ENCODE measurements around the gene ZIM2.

ZIM2 gene

DNA sequence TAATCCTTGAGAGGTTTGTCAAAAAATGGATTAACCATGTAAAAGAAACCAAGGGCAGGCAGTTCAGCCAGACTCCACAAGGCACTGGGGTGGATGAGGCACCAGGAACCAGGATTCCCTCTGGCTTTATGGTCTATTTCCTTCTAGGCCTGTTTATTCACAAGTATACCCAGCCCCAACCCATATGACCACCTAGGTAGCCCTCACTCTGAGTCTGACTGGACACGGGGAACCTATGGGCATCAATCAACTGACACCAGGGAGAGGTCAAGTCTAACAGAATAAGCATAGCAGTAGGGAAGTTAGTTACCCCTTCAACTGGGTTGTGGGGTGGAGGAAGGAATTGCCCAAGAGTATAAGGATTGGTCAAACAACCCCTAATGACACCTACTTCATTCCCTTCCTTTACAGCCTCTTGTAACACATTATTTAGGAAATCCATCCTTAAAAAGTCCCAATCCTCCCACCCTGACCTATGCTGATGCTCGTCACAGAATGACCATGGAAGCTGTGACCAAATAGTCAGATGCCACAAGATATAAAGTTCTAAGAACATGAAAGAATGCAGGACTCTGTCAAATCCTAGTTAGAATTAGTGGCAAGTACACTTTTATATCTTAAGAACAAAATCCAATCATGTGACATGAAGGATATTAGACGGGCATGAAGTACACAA is 31.7 kb downstream of the ZIM2 start:
- Histone ChIP-seq H3K4me1 (ENCODE audit: control insufficient read depth, insufficient read depth, low read length, poor library complexity, severe bottlenecking) (no peaks in the 10 kb centered on the region), H3K9me3 (ENCODE audit: control insufficient read depth, low read length) (peaks cover 72% of the 10 kb centered on the region), H3K4me3 (ENCODE audit: extremely low read depth, insufficient read depth, low read length, poor library complexity, severe bottlenecking) (no peak overlapping the region), H3K27ac (ENCODE audit: low read depth, low read length, severe bottlenecking) (no peak overlapping the region), H3K36me3 (ENCODE audit: control insufficient read depth, insufficient read depth, low read length) (no peaks in the 10 kb centered on the region)
- WGBS, 2 experiments (ENCODE audit: insufficient coverage in 2 of 2), result 55 to 100% methylated on average over 1 to 3 of the region's 3 CpGs

DNA sequence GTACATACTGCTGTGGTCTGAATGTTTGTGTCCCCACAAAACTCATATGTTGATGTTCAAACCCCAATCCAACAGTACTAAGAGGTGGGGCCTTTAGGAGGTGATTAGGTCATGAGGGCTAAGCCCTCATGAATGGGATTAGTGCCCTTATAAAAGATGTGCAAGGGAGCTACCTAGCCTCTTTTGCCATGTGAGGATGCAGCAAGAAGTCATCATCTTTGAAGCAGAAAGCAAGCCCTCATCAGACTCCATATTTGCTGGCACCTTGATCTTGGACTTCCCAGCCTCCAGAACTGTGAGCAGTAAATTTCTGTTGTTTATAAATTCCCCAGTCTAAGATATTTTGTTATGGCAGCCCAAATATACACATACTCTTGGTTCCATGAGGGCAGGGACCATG is 33.9 kb downstream of the ZIM2 start:
- H3K9me3 ChIP-seq (ENCODE audit: control insufficient read depth, low read length), result peaks cover 77% of the 10 kb centered on the region
- H3K36me3 ChIP-seq (ENCODE audit: control insufficient read depth, insufficient read depth, low read length), result no peaks in the 10 kb centered on the region
- no peak overlapping the region for H3K27ac ChIP-seq (ENCODE audit: low read depth, low read length, severe bottlenecking)
- H3K4me3 ChIP-seq (ENCODE audit: extremely low read depth, insufficient read depth, low read length, poor library complexity, severe bottlenecking), result no peak overlapping the region
- H3K4me1 ChIP-seq (ENCODE audit: control insufficient read depth, insufficient read depth, low read length, poor library complexity, severe bottlenecking), result no peaks in the 10 kb centered on the region

DNA sequence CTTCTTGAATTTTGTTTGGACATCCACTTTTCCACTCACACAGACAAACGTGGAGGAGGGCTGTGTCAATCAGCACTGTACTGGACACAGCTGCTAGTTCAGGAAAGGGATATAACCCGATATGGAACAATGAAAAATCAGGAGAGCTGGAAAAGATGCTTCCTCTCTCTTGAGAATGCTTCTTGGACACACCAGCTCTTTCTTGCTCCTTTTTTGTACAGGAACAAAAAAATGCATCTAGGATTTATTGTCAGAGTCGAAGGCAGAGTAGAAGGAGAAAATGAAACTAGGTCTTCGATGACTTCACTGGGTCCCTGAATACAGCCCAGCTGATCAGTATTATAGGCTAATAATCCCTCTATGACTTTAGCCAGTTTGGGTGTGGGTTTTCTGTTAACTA is 62.2 kb downstream of the ZIM2 start:
- 0 to 76% methylated on average over 1 to 3 of the region's 4 CpGs for WGBS, 2 experiments (ENCODE audit: insufficient coverage in 2 of 2)
- Histone ChIP-seq H3K27ac (ENCODE audit: low read depth, low read length, severe bottlenecking) (no peak overlapping the region), H3K4me1 (ENCODE audit: control insufficient read depth, insufficient read depth, low read length, poor library complexity, severe bottlenecking) (no peaks in the 10 kb centered on the region), H3K9me3 (ENCODE audit: control insufficient read depth, low read length) (peaks cover 73% of the 10 kb centered on the region), H3K4me3 (ENCODE audit: extremely low read depth, insufficient read depth, low read length, poor library complexity, severe bottlenecking) (no peak overlapping the region), H3K36me3 (ENCODE audit: control insufficient read depth, insufficient read depth, low read length) (no peaks in the 10 kb centered on the region)

DNA sequence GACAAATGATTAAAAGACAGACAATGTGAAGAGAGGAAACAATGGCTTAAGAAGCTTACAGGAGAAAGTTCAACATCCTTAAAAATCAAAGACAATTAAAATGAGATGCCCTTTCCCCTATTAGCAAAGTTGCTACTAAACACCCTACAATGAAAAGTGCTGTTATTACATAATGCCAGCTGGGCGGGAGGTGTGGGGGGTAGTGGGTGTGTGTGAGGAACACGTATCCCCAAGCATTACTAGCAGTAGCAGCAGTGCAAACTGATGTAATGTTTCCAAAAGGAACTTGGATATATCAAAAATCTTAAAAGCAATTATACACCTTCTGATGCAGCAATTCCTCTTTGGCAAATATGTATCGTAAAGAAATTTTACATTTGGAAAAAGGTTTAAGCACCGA is 70.9 kb downstream of the ZIM2 start:
- Histone ChIP-seq H3K36me3 (ENCODE audit: control insufficient read depth, insufficient read depth, low read length) (no peaks in the 10 kb centered on the region), H3K4me3 (ENCODE audit: extremely low read depth, insufficient read depth, low read length, poor library complexity, severe bottlenecking) (no peak overlapping the region), H3K9me3 (ENCODE audit: control insufficient read depth, low read length) (peaks cover 58% of the 10 kb centered on the region), H3K27ac (ENCODE audit: low read depth, low read length, severe bottlenecking) (no peak overlapping the region), H3K4me1 (ENCODE audit: control insufficient read depth, insufficient read depth, low read length, poor library complexity, severe bottlenecking) (no peaks in the 10 kb centered on the region)
- no CpG with 5 or more reads among the region's 4 CpGs for WGBS, 2 experiments (ENCODE audit: insufficient coverage in 2 of 2)

DNA sequence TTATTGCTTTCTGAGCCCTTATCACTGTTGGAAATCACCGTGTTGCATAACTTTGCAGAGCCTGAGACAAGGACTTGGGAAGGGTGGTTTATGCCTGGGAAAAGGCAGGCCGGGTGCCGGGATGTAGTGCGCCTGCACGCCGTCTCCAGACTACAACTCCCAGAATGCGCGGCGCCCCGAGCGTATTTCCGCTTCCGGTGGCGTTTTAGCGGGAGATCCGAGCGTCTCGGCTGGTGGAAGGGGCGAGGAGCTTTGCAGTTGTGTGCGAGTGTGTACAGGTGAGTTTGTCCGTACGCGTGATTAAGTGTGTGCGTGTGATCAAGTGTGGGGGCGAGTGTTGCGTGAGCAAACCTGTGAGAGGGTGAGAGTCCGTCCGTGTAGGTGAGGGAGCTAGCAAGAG is 75.4 kb downstream of the ZIM2 start:
- 86 to 90% methylated on average over 25 to 27 of the region's 28 CpGs for WGBS, 2 experiments (ENCODE audit: insufficient coverage in 2 of 2)

DNA sequence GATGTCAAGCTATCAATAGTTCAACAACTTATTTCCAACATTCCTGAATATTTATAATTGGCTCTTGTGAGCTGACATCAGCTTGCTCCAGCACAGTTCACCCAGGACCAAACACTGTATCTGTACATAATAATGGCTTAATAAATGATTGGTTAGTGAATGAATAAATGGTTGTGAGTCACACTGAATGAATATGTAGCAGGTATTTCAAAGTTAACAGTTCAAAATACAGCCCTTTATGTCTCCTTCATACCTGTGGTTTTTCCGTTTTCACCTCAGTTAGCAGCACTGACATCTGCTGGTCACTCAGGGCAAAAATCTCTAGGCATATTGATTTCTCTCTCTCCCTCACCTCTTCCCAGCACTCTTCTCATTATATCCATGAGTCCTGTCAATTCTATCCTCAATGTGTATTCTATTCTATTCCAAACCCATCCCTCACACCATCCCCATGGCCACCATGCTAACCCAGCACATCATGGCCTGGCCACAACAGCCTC is 76.3 kb downstream of the ZIM2 start:
- no peak overlapping the region for H3K27ac ChIP-seq (ENCODE audit: low read depth, low read length, severe bottlenecking)
- WGBS, 2 experiments (ENCODE audit: insufficient coverage in 2 of 2), result 50 to 69% methylated on average over 1 of the region's 1 CpG
- H3K4me3 ChIP-seq (ENCODE audit: extremely low read depth, insufficient read depth, low read length, poor library complexity, severe bottlenecking), result no peak overlapping the region
- H3K4me1 ChIP-seq (ENCODE audit: control insufficient read depth, insufficient read depth, low read length, poor library complexity, severe bottlenecking), result no peaks in the 10 kb centered on the region
- no peaks in the 10 kb centered on the region for H3K36me3 ChIP-seq (ENCODE audit: control insufficient read depth, insufficient read depth, low read length)
- H3K9me3 ChIP-seq (ENCODE audit: control insufficient read depth, low read length), result peaks cover 79% of the 10 kb centered on the region

More for the DNA sequence above, 75.4 kb downstream of the ZIM2 start:
- H3K9me3 ChIP-seq (ENCODE audit: control insufficient read depth, low read length), result peaks cover 77% of the 10 kb centered on the region
- H3K27ac ChIP-seq (ENCODE audit: low read depth, low read length, severe bottlenecking), result no peak overlapping the region
- no peaks in the 10 kb centered on the region for H3K36me3 ChIP-seq (ENCODE audit: control insufficient read depth, insufficient read depth, low read length)
- H3K4me3 ChIP-seq (ENCODE audit: extremely low read depth, insufficient read depth, low read length, poor library complexity, severe bottlenecking), result no peak overlapping the region
- H3K4me1 ChIP-seq (ENCODE audit: control insufficient read depth, insufficient read depth, low read length, poor library complexity, severe bottlenecking), result no peaks in the 10 kb centered on the region

DNA sequence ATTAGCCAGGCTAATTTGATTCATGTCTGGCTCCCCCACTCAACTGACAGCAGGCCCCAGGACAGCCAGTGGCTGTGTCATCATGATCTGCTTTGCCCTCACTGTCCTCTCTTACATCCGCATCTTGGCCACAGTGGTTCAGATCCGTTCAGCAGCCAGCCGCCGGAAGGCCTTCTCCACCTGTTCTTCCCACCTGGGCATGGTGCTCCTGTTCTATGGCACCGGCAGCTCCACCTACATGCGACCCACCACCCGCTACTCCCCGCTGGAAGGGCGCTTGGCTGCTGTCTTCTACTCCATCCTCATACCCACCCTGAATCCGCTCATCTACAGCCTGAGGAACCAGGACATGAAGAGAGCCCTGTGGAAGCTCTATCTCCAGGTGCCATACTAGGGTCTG is 79.7 kb downstream of the ZIM2 start:
- WGBS, 2 experiments (ENCODE audit: insufficient coverage in 2 of 2), result 84% methylated on average over 9 to 10 of the region's 10 CpGs

DNA sequence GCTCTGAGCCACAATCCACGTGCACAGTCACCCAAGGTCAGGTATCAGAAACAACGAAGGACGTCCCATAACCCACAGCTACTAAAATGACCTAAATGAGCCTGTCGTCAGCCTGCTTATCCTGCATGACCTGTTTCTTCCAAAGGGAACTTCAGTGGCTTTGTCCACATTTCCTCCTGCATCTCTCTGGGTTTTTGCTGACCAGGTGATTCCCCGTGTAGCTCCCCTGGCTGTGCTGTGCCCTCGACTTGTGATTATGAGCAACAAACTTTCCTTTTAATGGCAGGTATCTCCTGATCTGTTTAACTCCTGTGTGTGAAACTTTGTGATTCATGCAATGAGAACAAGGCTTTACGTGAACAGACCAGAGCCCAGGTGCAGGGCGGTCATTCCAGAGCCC is 81.0 kb downstream of the ZIM2 start:
- WGBS, 2 experiments (ENCODE audit: insufficient coverage in 2 of 2), result 56 to 65% methylated on average over 5 to 8 of the region's 8 CpGs
- Histone ChIP-seq H3K27ac (ENCODE audit: low read depth, low read length, severe bottlenecking) (no peak overlapping the region), H3K4me1 (ENCODE audit: control insufficient read depth, insufficient read depth, low read length, poor library complexity, severe bottlenecking) (no peaks in the 10 kb centered on the region), H3K9me3 (ENCODE audit: control insufficient read depth, low read length) (peaks cover 71% of the 10 kb centered on the region), H3K36me3 (ENCODE audit: control insufficient read depth, insufficient read depth, low read length) (no peaks in the 10 kb centered on the region), H3K4me3 (ENCODE audit: extremely low read depth, insufficient read depth, low read length, poor library complexity, severe bottlenecking) (no peak overlapping the region)

More for the DNA sequence above, 79.7 kb downstream of the ZIM2 start:
- H3K27ac ChIP-seq (ENCODE audit: low read depth, low read length, severe bottlenecking), result no peak overlapping the region
- no peaks in the 10 kb centered on the region for H3K36me3 ChIP-seq (ENCODE audit: control insufficient read depth, insufficient read depth, low read length)
- H3K9me3 ChIP-seq (ENCODE audit: control insufficient read depth, low read length), result peaks cover 75% of the 10 kb centered on the region
- H3K4me3 ChIP-seq (ENCODE audit: extremely low read depth, insufficient read depth, low read length, poor library complexity, severe bottlenecking), result no peak overlapping the region
- no peaks in the 10 kb centered on the region for H3K4me1 ChIP-seq (ENCODE audit: control insufficient read depth, insufficient read depth, low read length, poor library complexity, severe bottlenecking)

DNA sequence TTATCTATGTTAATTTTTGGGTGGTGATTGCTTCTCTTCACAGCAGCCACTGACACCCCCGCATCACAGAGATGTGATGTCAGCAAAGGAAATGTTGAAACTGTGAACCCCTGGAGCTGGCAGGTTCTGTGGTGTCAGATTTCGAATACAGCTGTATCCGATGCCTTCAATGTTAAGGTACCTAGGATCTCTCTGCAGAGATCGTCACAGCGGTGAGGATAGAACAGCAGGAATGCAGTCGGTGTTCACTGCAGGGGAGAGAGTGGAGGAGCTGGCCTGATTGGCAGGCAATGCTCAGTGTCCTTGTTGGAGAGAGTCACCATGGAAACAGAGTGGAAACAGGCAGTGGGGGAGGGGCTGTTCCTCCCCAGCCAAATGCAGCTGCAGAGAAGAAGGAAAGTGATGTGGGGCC is 89.4 kb downstream of the ZIM2 start:
- Histone ChIP-seq H3K27ac (ENCODE audit: low read depth, low read length, severe bottlenecking) (no peak overlapping the region), H3K9me3 (ENCODE audit: control insufficient read depth, low read length) (peaks cover 60% of the 10 kb centered on the region), H3K36me3 (ENCODE audit: control insufficient read depth, insufficient read depth, low read length) (no peaks in the 10 kb centered on the region), H3K4me3 (ENCODE audit: extremely low read depth, insufficient read depth, low read length, poor library complexity, severe bottlenecking) (no peak overlapping the region), H3K4me1 (ENCODE audit: control insufficient read depth, insufficient read depth, low read length, poor library complexity, severe bottlenecking) (no peaks in the 10 kb centered on the region)
- WGBS, 2 experiments (ENCODE audit: insufficient coverage in 2 of 2), result 72 to 89% methylated on average over 5 to 6 of the region's 6 CpGs

DNA sequence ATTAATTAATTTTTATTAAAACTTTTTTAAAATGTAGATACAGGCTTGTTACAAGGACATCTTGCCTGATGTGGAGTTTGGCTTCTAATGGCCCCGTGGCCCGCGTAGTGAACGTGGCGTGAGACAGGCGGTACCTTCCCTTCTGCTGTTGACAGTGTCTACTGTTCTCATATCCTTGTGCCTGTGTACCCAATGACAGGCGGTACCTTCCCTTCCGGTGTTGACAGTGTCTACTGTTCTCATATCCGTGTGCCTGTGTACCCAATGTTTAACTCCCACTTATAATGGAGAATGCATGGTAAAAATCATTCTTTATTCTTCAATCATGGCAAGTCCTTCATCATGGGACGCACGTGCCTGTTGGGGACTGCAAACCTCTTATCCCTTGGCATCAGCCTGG is 89.9 kb downstream of the ZIM2 start:
- H3K4me1 ChIP-seq (ENCODE audit: control insufficient read depth, insufficient read depth, low read length, poor library complexity, severe bottlenecking), result no peaks in the 10 kb centered on the region
- H3K4me3 ChIP-seq (ENCODE audit: extremely low read depth, insufficient read depth, low read length, poor library complexity, severe bottlenecking), result no peak overlapping the region
- no peaks in the 10 kb centered on the region for H3K36me3 ChIP-seq (ENCODE audit: control insufficient read depth, insufficient read depth, low read length)
- peaks cover 57% of the 10 kb centered on the region for H3K9me3 ChIP-seq (ENCODE audit: control insufficient read depth, low read length)
- no peak overlapping the region for H3K27ac ChIP-seq (ENCODE audit: low read depth, low read length, severe bottlenecking)
- WGBS, 2 experiments (ENCODE audit: insufficient coverage in 2 of 2), result 91 to 94% methylated on average over 8 to 9 of the region's 11 CpGs

DNA sequence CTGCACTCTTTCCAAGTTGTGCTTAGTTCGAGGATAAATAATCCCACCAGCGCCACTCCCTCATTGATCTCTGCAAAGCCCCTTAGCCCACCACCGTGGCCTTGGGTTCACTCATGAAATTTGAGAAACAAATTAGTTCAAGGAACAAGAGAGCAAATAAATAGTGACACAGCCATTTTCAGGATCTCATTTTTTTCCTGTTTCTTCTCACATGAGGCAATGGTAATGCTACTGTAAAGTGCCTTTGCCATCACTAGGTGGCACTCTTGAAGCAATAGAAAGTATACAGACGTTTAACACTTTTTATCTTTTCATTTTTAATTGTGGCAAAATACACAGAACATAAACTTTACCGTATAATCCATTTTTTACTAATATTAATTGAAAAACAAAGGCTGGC is 92.1 kb downstream of the ZIM2 start:
- Histone ChIP-seq H3K27ac (ENCODE audit: low read depth, low read length, severe bottlenecking) (no peak overlapping the region), H3K4me3 (ENCODE audit: extremely low read depth, insufficient read depth, low read length, poor library complexity, severe bottlenecking) (no peak overlapping the region), H3K4me1 (ENCODE audit: control insufficient read depth, insufficient read depth, low read length, poor library complexity, severe bottlenecking) (no peaks in the 10 kb centered on the region), H3K9me3 (ENCODE audit: control insufficient read depth, low read length) (peaks cover 55% of the 10 kb centered on the region), H3K36me3 (ENCODE audit: control insufficient read depth, insufficient read depth, low read length) (no peaks in the 10 kb centered on the region)
- 67% methylated on average over 3 of the region's 5 CpGs; no CpG with 5 or more reads in 1 of the 2 experiments for WGBS, 2 experiments (ENCODE audit: insufficient coverage in 2 of 2)
